Ureter (tissue), 1 donor: ENCODE results near the gene RSKR. TPM values are rescaled to one million over a fixed set of nuclear protein-coding genes. Genes with fewer than 3 reads are reported as not detected.
"Not testable (repeated sequence)": the region's sequence is repeated elsewhere in the genome, so short reads cannot be mapped to it uniquely, and the experiment has no call there.

Source experiments
- DNase-seq: peaks from one replicate; pipeline ENCODE4 v3.0.0-alpha.2; 2020; ENCODE audit warnings: low spot score
- total RNA-seq: library from RNA; stranded (reverse); gene quantifications from one replicate; pipeline ENCODE4 v1.2.4, GENCODE V29; 2023
- donor health status: DM: yes; HTN: yes; CAD: no.

RSKR gene
- total RNA-seq, 1 donor from 2014 or later = 27.5 TPM

GRCh38 chr17:28623696-28624095 is 9.7 kb upstream of the RSKR start:
- no peak for DNase-seq

- no peak for DNase-seq
These were observed 8.2 kb upstream of the RSKR start for GRCh38 chr17:28622186-28622585.

- DNase-seq = no peak
These were observed 6.0 kb upstream of the RSKR start for GRCh38 chr17:28620010-28620409.

GRCh38 chr17:28618464-28618863 is 4.5 kb upstream of the RSKR start:
- no peak for DNase-seq

GRCh38 chr17:28616281-28616680 is 2.3 kb upstream of the RSKR start:
- no peak for DNase-seq

GRCh38 chr17:28615260-28615940 is 1.4 kb upstream of the RSKR start:
- DNase-seq = no peak

- no peak for DNase-seq
These were observed 781 bp downstream of the RSKR start for GRCh38 chr17:28612936-28613872.

GRCh38 chr17:28612531-28612930 is 1.5 kb downstream of the RSKR start:
- DNase-seq = no peak

- DNase-seq = no peak
These were observed 3.6 kb downstream of the RSKR start for GRCh38 chr17:28610376-28610775.

- DNase-seq = not testable (repeated sequence)
These were observed 10.0 kb downstream of the RSKR start for GRCh38 chr17:28604031-28604430.

GRCh38 chr17:28599311-28600184 is 14.4 kb downstream of the RSKR start:
- DNase-seq = no peak

GRCh38 chr17:28598799-28599310 is 15.1 kb downstream of the RSKR start, which contains the start of gene SPAG5:
SPAG5 (minus strand) TSS chr17:28599025; CDS start chr17:28598946, 79 bp downstream.
- peak; percentile 92 for DNase-seq

GRCh38 chr17:28598389-28598788 is 15.6 kb downstream of the RSKR start:
- no peak for DNase-seq

- no peak for DNase-seq
These were observed 16.2 kb downstream of the RSKR start for GRCh38 chr17:28597606-28598383.

- no peak for DNase-seq
These were observed 21.7 kb downstream of the RSKR start for GRCh38 chr17:28592260-28592659.

GRCh38 chr17:28585851-28586250 is 28.1 kb downstream of the RSKR start:
- no peak for DNase-seq

GRCh38 chr17:28584434-28584833 is 29.6 kb downstream of the RSKR start:
- DNase-seq = no peak

GRCh38 chr17:28582513-28582912 is 31.5 kb downstream of the RSKR start:
- no peak for DNase-seq

GRCh38 chr17:28580959-28581358 is 33.0 kb downstream of the RSKR start:
- DNase-seq = no peak

GRCh38 chr17:28579526-28579925 is 34.5 kb downstream of the RSKR start:
- DNase-seq = no peak
